HepG2 (cell line): ENCODE data around the gene TIGD6. TPM values are rescaled to one million over a fixed set of nuclear protein-coding genes. Genes with fewer than 3 reads are reported as not detected.

Experiments
- ATAC-seq: fragments of 200-7000 bp; cut with Tn5 transposase; 3 replicates; pipeline ENCODE4 v1.9.1; 2020; ENCODE audit warnings: mild to moderate bottlenecking, moderate library complexity
- BruUV-seq: library from RNA; stranded (reverse); fragments of 400-500 nt; replicated peaks from 2 replicates; lab custom pipeline; 2021; lab: Mats Ljungman, UMichigan
- CTCF ChIA-PET: fragments of 300-600 bp; formaldehyde crosslinking; extraction: SDS; loops from one replicate; lab custom pipeline; 2021; ENCODE audit warnings: low total read pairs, inconsistent platforms, low intra/inter-chr PET ratio; lab: Yijun Ruan, JAX
- POLR2A ChIA-PET: fragments of 350-600 bp; sonication (Branson Sonifier 250); formaldehyde crosslinking; loops from one replicate; lab custom pipeline; 2020; ENCODE audit warnings: antibody characterized with exemption, inconsistent platforms; lab: Yijun Ruan, JAX
- DNase-seq: peaks from one replicate; pipeline ENCODE4 v3.0.0-alpha.2; 2015; ENCODE audit warnings: low spot score
- FAIRE-seq: peaks from 3 replicates; lab custom pipeline; 2011; peaks lifted over from hg19 to GRCh38; lab: Jason Lieb, UNC
- H2AFZ ChIP-seq: one replicate; pipeline ENCODE4 v1.6.1; 2011; ENCODE audit warnings: low read length, inconsistent platforms
- H3K27ac ChIP-seq: fragments of 300-600 bp; 3 replicates; pipeline ENCODE4 v1.8.0; 2011; ENCODE audit warnings: mixed run types, mild to moderate bottlenecking, mixed read lengths, low read length, inconsistent platforms; ENCODE audit not compliant: insufficient read depth; ENCODE audit errors: extremely low read length
- H3K27me3 ChIP-seq, 2 experiments: fragments of 200-600 bp in 1 of 2; 2 replicates in 1 of 2; 3 replicates in 1 of 2; pipeline versions ENCODE4 v1.6.0 to v1.8.0; 2011; ENCODE audit warnings: low read length in 2 of 2, mild to moderate bottlenecking in 2 of 2, moderate library complexity in 2 of 2, inconsistent platforms in 1 of 2; ENCODE audit not compliant: insufficient read depth in 2 of 2, control insufficient read depth in 1 of 2
- H3K36me3 ChIP-seq, 2 experiments: fragments of 200-600 bp in 1 of 2; replicated peaks in 1 of 2; 2 replicates in 1 of 2; 3 replicates in 1 of 2; pipeline versions ENCODE4 v1.5.1 to v1.8.0; 2011; ENCODE audit warnings: low read length in 2 of 2, inconsistent platforms in 1 of 2; ENCODE audit not compliant: insufficient read depth in 2 of 2, control insufficient read depth in 1 of 2
- H3K4me1 ChIP-seq: 2 replicates; pipeline ENCODE4 v1.5.1; 2012; ENCODE audit warnings: low read length, inconsistent platforms; ENCODE audit not compliant: insufficient read depth
- H3K4me2 ChIP-seq: 2 replicates; pipeline ENCODE4 v1.6.0; 2011; ENCODE audit warnings: low read depth, low read length, inconsistent platforms
- H3K4me3 ChIP-seq, 3 experiments: fragments of 200-600 bp in 1 of 3; sonication (generic), shearing (Covaris generic) in 1 of 3; replicated peaks in 1 of 3; 2 replicates each; pipeline ENCODE4 v1.5.1; 2011 to 2016; ENCODE audit warnings: low read length in 3 of 3, inconsistent platforms in 2 of 3, low read depth in 2 of 3, mild to moderate bottlenecking in 2 of 3, control low read depth in 1 of 3, mixed read lengths in 1 of 3; ENCODE audit not compliant: insufficient read depth in 1 of 3
- H3K79me2 ChIP-seq: one replicate; pipeline ENCODE4 v1.6.1; 2011; ENCODE audit warnings: low read length, inconsistent platforms; ENCODE audit not compliant: insufficient read depth
- H3K9ac ChIP-seq: 2 replicates; pipeline ENCODE4 v1.6.0; 2011; ENCODE audit warnings: mild to moderate bottlenecking, low read depth, low read length, inconsistent platforms; ENCODE audit not compliant: insufficient read depth
- H3K9me3 ChIP-seq: 2 replicates; pipeline ENCODE4 v1.5.1; 2012; ENCODE audit warnings: mild to moderate bottlenecking, low read length
- H4K20me1 ChIP-seq: 2 replicates; pipeline ENCODE4 v1.6.0; 2011; ENCODE audit warnings: inconsistent platforms, mild to moderate bottlenecking, low read length, moderate library complexity; ENCODE audit not compliant: insufficient read depth
- GABPA ChIP-seq, 2 experiments: IDR thresholded peaks; 2 replicates each; pipeline ENCODE4 v1.6.1; 2011 to 2016; ENCODE audit warnings: low read depth in 2 of 2, low read length in 1 of 2, missing biosample characterization in 1 of 2, missing genetic modification characterization in 1 of 2
- HDAC6 ChIP-seq: fragments of 200-600 bp; sonication (generic); IDR thresholded peaks from 2 replicates; pipeline ENCODE4 v1.7.0; 2017; ENCODE audit warnings: mild to moderate bottlenecking, antibody characterized with exemption, low read length, low read depth
- NCOA5 ChIP-seq: sonication (generic); formaldehyde crosslinking; IDR thresholded peaks from 2 replicates; pipeline ENCODE4 v1.4.0; 2020; ENCODE audit warnings: missing genetic modification reagents
- PAWR ChIP-seq: sonication (generic); formaldehyde crosslinking; IDR thresholded peaks from 2 replicates; pipeline ENCODE4 v1.4.0; 2020; ENCODE audit warnings: missing genetic modification reagents, mild to moderate bottlenecking, borderline replicate concordance
- PHF5A ChIP-seq: IDR thresholded peaks from one replicate; pipeline ENCODE4 v1.6.1; 2018; ENCODE audit warnings: low read depth, missing genetic modification reagents; ENCODE audit not compliant: unreplicated experiment
- SMARCE1 ChIP-seq: fragments of 450-650 bp; IDR thresholded peaks from 2 replicates; pipeline ENCODE4 v1.6.1; 2017; ENCODE audit warnings: borderline replicate concordance
- ZNF350 ChIP-seq: sonication (generic); formaldehyde crosslinking; IDR thresholded peaks from 2 replicates; pipeline ENCODE4 v1.4.0; 2020; ENCODE audit warnings: mild to moderate bottlenecking, low read depth, missing genetic modification reagents, borderline replicate concordance
- ZNF530 ChIP-seq: sonication (generic); formaldehyde crosslinking; IDR thresholded peaks from 2 replicates; pipeline ENCODE4 v1.5.0; 2020; ENCODE audit warnings: low read depth, mild to moderate bottlenecking, missing genetic modification reagents
- ZNF558 ChIP-seq: sonication (generic); formaldehyde crosslinking; IDR thresholded peaks from 2 replicates; pipeline ENCODE4 v1.9.0; 2022; ENCODE audit warnings: mild to moderate bottlenecking, missing genetic modification reagents, borderline replicate concordance
- ZNF572 ChIP-seq: sonication (generic); formaldehyde crosslinking; IDR thresholded peaks from 2 replicates; pipeline ENCODE4 v1.5.1; 2020; ENCODE audit warnings: mild to moderate bottlenecking, missing genetic modification reagents
- WGBS: methylation state at CpG from one replicate; pipeline ENCODE4 v1.1.6; 2017; ENCODE audit warnings: low lambda C conversion rate; 5-methylcytosine and 5-hydroxymethylcytosine counted together
- in situ Hi-C: cut with HindIII; loops from 2 replicates; pipeline ENCODE4 v1.10.0; 2017; ENCODE audit warnings: low pct_unique_long_range_greater_than_20kb; ENCODE audit not compliant: extremely low pct_ligation_motif_present
- intact Hi-C: fragments of 100-400 bp; cut with micrococcal nuclease; formaldehyde crosslinking; loops from one replicate; pipeline ENCODE4 v1.10.0; 2022; ENCODE audit not compliant: unreplicated experiment
- polyA plus RNA-seq, 8 experiments: library from polyadenylated mRNA; depleted of rRNA in 3 of 8; stranded (reverse) in 7 of 8; unstranded in 1 of 8; fragments of >200 nt; fragmentation: Illumina TruSeq in 4 of 8; extraction: Trizol in 4 of 8; gene quantifications; 2 replicates each; pipeline versions ENCODE4 v1.2.1 to v1.2.3, GENCODE V29; 2011 to 2016; ENCODE audit warnings: low read depth in 4 of 8, missing spikeins in 1 of 8, mixed read lengths in 1 of 8; ENCODE audit not compliant: insufficient read depth in 1 of 8
- total RNA-seq, 5 experiments: library from RNA; depleted of rRNA; stranded (reverse); fragments of >200 nt; fragmentation: Illumina TruSeq; extraction: Trizol; gene quantifications; 2 replicates each; pipeline ENCODE4 v1.2.3, GENCODE V29; 2016; ENCODE audit warnings: low read depth in 1 of 5
- TF ChIP-seq, protein P1 (sequence below): sonication (generic); formaldehyde crosslinking; IDR thresholded peaks from 2 replicates; pipeline ENCODE4 v1.5.0; 2020; ENCODE audit warnings: mild to moderate bottlenecking, missing genetic modification reagents, moderate library complexity
- TF ChIP-seq, protein P2 (sequence below): IDR thresholded peaks from 2 replicates; pipeline ENCODE4 v1.6.1; 2018; ENCODE audit warnings: missing genetic modification reagents, mild to moderate bottlenecking, missing compliant biosample characterization
- TF ChIP-seq, protein P3 (sequence below), 2 experiments: sonication (generic) in 1 of 2; formaldehyde crosslinking in 1 of 2; IDR thresholded peaks; 2 replicates each; pipeline versions ENCODE4 v1.4.0 to v1.6.1; 2016 to 2020; ENCODE audit warnings: borderline replicate concordance in 1 of 2, low read depth in 1 of 2, mild to moderate bottlenecking in 1 of 2, missing genetic modification reagents in 1 of 2
- TF ChIP-seq, protein P4 (sequence below): sonication (generic); formaldehyde crosslinking; IDR thresholded peaks from 2 replicates; pipeline ENCODE4 v1.4.0; 2020; ENCODE audit warnings: missing genetic modification reagents

The TIGD6 gene
- total and polyA plus RNA-seq, 2 of the 13 experiments (the other 11 are each of a cell fraction or from before 2014, with no cell fraction given) = 2.1 to 2.9 TPM

DNA sequence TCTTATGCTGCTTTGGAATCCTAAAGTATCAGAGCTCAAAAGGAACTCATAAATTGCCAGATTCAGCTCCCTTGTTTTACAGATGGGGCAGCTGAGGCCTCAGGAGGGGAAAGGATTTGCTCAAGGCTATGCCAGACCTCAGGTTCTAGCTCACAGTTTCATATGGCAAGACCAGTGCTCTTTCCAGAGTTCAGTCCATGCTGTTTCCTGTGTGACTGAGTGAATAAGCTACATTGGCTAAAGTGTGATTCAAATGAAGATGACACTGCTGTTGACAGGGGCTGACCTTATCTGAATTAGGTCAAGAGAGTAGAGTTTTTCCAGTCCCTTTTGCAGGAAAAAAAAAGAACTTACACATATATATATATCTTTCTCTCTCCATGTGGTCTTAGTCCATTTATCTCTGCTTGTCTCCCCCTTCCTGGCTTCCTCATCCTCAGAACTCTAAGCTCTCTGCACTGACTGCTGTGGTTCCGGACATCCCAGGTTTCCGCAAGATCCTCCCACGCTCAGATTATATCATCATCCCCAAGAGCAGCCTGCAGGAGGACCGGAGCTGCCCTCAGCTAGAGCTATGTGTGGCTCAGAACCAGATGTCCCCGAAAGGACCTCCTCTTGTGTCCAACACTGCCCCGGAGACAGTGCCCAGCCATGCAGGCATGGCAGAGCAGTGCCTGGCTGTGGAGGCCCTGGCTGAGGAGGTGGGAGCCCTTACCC, 9.4 kb upstream of the TIGD6 start:
- H3K9ac ChIP-seq = no peak overlapping the region
- H3K27me3 ChIP-seq = no peaks in the 10 kb centered on the region
- intact Hi-C loops = no loop called here
- in situ Hi-C loops = no loop called here
- FAIRE-seq (no peak), ATAC-seq (no peak), DNase-seq (no peak)
- BruUV-seq = no TSS peak
- peaks cover 37 to 83% of the 10 kb centered on the region in 2 experiments for H3K36me3 ChIP-seq
- no peaks in the 10 kb centered on the region for H3K4me1 ChIP-seq
- 94% methylated on average over 6 of the region's 6 CpGs for WGBS
- ChIA-PET CTCF (no interaction called here), POLR2A (interaction anchor here (0.6 to 2.1 kb wide), 3 partner anchors 9 to 18 kb away, joined by 3 to 4 read pairs (median 3); partner anchors contain the start of genes HMGXB3 and TIGD6)
- H3K4me2 ChIP-seq = no peak overlapping the region
- H2AFZ ChIP-seq = no peak overlapping the region
- H3K79me2 ChIP-seq = peaks cover 5% of the 10 kb centered on the region
- no peak overlapping the region for H3K4me3 ChIP-seq
- 0 out of 2 replicates have a peak, but pooled peaks cover under 1% of the 10 kb centered on the region for H3K9me3 ChIP-seq
- no peak overlapping the region for H3K27ac ChIP-seq
- H4K20me1 ChIP-seq = no peaks in the 10 kb centered on the region
- TF ChIP-seq ZNF350 (CRISPR knock-in tag) (no peak), ZNF558 (CRISPR knock-in tag) (no peak), SMARCE1 (no peak), PAWR (CRISPR knock-in tag) (no peak), GABPA (IDR thresholded peaks at IDR 0.05; ENCODE audit: low read depth, low read length) (no peak), GABPA (CRISPR knock-in tag; IDR thresholded peaks at IDR 0.05; ENCODE audit: low read depth) (no peak), NCOA5 (no peak), ZNF572 (no peak), PHF5A (no peak), HDAC6 (no peak), ZNF530 (CRISPR knock-in tag) (no peak)
- TF ChIP-seq, protein P1, sequence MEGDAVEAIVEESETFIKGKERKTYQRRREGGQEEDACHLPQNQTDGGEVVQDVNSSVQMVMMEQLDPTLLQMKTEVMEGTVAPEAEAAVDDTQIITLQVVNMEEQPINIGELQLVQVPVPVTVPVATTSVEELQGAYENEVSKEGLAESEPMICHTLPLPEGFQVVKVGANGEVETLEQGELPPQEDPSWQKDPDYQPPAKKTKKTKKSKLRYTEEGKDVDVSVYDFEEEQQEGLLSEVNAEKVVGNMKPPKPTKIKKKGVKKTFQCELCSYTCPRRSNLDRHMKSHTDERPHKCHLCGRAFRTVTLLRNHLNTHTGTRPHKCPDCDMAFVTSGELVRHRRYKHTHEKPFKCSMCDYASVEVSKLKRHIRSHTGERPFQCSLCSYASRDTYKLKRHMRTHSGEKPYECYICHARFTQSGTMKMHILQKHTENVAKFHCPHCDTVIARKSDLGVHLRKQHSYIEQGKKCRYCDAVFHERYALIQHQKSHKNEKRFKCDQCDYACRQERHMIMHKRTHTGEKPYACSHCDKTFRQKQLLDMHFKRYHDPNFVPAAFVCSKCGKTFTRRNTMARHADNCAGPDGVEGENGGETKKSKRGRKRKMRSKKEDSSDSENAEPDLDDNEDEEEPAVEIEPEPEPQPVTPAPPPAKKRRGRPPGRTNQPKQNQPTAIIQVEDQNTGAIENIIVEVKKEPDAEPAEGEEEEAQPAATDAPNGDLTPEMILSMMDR (CRISPR knock-in tag) = no peak
- TF ChIP-seq, protein P2, sequence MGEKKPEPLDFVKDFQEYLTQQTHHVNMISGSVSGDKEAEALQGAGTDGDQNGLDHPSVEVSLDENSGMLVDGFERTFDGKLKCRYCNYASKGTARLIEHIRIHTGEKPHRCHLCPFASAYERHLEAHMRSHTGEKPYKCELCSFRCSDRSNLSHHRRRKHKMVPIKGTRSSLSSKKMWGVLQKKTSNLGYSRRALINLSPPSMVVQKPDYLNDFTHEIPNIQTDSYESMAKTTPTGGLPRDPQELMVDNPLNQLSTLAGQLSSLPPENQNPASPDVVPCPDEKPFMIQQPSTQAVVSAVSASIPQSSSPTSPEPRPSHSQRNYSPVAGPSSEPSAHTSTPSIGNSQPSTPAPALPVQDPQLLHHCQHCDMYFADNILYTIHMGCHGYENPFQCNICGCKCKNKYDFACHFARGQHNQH (CRISPR knock-in tag) = no peak
- TF ChIP-seq, protein P3, sequence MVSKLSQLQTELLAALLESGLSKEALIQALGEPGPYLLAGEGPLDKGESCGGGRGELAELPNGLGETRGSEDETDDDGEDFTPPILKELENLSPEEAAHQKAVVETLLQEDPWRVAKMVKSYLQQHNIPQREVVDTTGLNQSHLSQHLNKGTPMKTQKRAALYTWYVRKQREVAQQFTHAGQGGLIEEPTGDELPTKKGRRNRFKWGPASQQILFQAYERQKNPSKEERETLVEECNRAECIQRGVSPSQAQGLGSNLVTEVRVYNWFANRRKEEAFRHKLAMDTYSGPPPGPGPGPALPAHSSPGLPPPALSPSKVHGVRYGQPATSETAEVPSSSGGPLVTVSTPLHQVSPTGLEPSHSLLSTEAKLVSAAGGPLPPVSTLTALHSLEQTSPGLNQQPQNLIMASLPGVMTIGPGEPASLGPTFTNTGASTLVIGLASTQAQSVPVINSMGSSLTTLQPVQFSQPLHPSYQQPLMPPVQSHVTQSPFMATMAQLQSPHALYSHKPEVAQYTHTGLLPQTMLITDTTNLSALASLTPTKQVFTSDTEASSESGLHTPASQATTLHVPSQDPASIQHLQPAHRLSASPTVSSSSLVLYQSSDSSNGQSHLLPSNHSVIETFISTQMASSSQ (IDR thresholded peaks at IDR 0.05; ENCODE audit: low read depth) = no peak
- TF ChIP-seq, protein P3 (CRISPR knock-in tag; IDR thresholded peaks at IDR 0.05; ENCODE audit: borderline replicate concordance) = no peak
- TF ChIP-seq, protein P4, sequence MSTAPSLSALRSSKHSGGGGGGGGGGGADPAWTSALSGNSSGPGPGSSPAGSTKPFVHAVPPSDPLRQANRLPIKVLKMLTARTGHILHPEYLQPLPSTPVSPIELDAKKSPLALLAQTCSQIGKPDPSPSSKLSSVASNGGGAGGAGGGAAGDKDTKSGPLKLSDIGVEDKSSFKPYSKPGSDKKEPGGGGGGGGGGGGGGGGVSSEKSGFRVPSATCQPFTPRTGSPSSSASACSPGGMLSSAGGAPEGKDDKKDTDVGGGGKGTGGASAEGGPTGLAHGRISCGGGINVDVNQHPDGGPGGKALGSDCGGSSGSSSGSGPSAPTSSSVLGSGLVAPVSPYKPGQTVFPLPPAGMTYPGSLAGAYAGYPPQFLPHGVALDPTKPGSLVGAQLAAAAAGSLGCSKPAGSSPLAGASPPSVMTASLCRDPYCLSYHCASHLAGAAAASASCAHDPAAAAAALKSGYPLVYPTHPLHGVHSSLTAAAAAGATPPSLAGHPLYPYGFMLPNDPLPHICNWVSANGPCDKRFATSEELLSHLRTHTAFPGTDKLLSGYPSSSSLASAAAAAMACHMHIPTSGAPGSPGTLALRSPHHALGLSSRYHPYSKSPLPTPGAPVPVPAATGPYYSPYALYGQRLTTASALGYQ (CRISPR knock-in tag) = no peak
